CD1c-positive myeloid dendritic cell (primary cell): ENCODE data around the gene VSIG10L2.

Experiments used
- DNase-seq: peaks from one replicate; pipeline ENCODE4 v3.0.0-alpha.2; 2016; ENCODE audit errors: extremely low spot score

VSIG10L2 gene

DNA sequence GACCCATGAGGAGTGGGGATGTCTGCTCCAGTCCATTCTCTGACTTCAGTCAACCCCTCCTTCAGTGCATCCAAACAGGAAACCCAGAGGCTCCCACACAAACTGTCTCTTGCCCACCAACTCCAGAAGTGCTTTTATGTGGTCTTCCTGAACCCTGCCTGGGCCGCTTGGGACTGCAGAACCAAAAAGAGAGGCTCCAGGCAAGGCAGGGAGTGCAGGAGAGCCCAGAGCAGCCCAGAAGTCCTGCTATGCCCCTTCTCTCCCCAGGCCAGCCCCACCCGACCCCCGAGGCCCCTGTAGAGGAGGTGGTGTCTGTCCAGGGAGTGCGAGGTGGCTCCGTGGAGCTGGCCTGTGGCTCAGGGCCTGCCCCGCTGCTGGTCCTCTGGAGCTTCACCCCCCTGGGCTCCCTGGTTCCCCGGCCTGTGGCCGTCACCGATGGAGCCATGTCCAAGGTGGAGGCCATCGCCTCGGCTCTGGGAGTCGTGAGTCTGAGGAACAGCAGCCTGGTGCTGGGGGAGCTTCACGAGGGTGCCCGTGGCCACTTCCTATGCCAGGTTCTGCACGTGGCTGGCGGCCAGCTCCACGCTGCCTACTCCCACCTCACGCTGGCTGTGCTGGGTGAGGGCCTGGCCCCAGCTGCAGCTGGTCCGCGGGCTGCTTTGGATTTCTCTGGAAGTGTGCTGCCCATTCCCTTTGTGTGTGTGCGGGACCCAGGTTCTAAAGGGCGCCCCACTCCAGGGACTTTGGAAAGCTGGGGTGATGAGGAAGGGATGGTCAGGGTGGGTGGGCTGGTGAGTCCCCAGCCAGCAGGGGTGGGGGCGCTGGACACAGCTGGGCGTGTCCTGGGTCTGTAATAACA, 1.8 kb downstream of the VSIG10L2 start:
- no peak for DNase-seq

- DNase-seq = no peak
Observed at GRCh38 chr11:125948278-125949051, 2.6 kb downstream of the VSIG10L2 start.

- no peak for DNase-seq
Observed at GRCh38 chr11:125949271-125950177, 3.7 kb downstream of the VSIG10L2 start.

GRCh38 chr11:125950178-125950490, 4.3 kb downstream of the VSIG10L2 start:
- DNase-seq = no peak

DNA sequence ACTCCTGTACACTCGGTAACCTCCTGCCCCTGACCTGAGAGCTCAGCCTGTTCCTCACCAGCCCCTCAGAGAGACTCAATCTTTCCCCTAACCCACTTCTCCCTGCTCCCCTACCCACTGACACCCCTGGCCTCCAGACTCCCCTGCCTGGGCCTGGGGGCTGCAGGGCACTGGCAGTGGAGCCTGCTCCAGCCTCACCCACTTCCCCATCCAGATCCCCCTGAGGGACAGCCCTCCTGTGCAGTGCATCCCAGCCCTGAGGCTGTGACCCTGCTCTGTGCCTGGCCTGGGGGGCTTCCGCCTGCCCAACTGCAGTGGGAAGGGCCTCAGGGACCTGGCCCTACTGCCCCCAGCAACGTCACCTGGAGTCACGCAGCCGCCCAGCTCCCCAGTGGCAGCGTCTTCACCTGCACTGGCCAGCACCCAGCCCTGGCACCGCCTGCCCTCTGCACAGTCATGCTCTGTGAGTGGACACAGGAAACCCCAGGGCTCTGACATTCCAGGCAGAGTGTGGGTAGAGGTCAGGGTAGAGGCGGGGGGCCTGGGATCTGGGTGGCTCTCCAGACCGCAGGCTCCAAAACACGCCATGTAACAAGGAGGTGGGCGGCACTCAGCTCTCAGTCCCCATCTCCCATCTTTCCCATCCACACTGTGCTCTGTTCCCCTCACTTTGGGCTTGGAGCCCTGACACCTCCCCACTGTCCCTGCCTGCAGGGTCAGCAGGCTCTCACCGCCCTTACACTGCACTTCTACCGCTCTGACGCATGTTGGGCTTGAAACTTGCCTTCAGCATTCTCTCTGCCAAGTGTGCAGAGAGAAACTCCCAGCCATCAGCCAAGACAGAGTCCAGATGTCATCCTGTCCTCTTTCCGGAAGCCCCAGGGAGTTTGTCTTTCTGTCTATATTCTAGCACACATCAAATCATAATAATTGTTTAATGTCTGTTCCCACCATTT, 5.1 kb downstream of the VSIG10L2 start:
- DNase-seq = no peak

- DNase-seq = no peak
Observed at GRCh38 chr11:125951731-125952130, 5.9 kb downstream of the VSIG10L2 start.

- no peak for DNase-seq
Observed at GRCh38 chr11:125952559-125952958, 6.7 kb downstream of the VSIG10L2 start.

GRCh38 chr11:125952973-125953372, 7.1 kb downstream of the VSIG10L2 start:
- DNase-seq = no peak

GRCh38 chr11:125953401-125953935, 7.6 kb downstream of the VSIG10L2 start:
- no peak for DNase-seq

GRCh38 chr11:125954123-125954944, 8.5 kb downstream of the VSIG10L2 start:
- no peak for DNase-seq

- DNase-seq = no peak
Observed at GRCh38 chr11:125954945-125955640, 9.2 kb downstream of the VSIG10L2 start.

- DNase-seq = no peak
Observed at GRCh38 chr11:125955856-125956255, 10.0 kb downstream of the VSIG10L2 start.

GRCh38 chr11:125956391-125957134, 10.7 kb downstream of the VSIG10L2 start:
- DNase-seq = no peak

DNA sequence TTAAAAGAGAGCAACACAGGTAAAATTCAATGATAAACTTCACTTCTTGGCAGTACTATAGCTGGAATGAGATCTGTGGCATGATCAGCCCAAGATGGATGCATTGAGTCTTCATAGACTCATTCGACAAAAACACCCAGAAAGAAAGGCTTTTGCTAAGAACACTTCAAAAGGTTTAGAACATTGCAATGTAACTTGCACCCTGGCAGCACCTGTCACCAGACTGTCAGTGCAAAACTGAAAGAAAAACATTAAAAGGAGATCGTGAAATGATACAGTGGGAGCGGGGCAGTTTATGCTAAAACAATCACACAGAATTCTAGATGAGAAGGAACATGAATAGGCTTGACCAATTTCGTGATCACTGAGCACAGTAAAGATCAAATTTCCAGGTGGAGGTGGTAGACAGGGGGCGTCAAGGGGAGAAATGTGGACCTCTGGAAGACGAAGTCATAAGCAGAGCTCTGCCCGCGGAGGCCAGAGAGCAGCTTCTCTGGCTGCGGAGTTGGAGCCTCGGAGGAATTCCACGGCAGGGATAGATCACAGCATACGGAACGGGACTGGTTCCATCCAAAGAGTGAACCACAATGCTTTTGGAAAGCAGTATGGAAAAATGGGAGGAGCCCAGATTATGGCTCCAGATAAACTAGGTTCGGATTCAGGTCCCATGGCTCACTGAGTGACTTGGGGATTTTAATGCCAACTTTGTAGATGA, 11.9 kb downstream of the VSIG10L2 start:
- no peak for DNase-seq

DNA sequence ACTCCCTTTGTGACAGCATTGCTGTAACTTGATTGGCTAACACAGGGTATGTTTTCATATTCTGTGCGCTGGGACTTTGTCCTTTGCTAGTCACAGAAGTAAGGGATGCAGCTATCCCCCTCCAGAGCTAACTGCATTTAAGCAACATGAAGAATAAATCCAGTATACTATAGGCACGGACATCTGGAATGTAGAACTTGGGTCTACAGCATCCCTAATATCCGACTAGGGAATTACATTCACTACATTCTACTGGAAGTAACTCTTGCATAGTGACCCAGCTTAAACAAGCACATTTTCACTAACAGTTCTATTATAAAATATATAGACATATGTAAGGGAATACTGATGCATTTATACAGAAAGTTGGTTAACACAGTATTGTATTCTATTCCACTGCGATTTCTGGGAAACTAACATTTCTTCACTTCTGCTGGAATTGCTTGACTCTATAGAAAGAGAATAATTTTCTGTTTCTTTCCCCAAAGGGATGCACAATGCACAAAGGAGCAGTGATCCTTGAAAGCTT, 13.1 kb downstream of the VSIG10L2 start:
- DNase-seq = no peak

- DNase-seq = no peak
Observed at GRCh38 chr11:125959511-125959910, 13.7 kb downstream of the VSIG10L2 start.

DNA sequence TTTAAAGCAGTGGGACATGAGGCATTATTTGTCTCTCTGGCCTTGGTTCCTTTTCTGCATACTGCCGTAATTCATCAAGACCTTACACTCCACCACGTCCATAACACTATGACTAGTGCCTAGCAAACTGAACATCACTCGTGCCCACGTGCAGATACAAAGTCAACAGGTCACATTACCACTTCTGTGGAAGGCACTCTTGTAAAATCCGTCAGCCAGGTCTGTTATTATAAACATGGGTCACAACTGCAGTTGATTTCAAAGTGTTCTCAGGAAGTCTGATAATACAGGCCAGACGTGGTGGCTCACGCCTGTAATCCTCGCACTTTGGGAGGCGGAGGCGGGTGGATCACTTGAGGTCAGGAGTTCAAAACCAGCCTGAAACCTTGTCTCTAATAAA, 14.1 kb downstream of the VSIG10L2 start:
- DNase-seq = no peak

DNA sequence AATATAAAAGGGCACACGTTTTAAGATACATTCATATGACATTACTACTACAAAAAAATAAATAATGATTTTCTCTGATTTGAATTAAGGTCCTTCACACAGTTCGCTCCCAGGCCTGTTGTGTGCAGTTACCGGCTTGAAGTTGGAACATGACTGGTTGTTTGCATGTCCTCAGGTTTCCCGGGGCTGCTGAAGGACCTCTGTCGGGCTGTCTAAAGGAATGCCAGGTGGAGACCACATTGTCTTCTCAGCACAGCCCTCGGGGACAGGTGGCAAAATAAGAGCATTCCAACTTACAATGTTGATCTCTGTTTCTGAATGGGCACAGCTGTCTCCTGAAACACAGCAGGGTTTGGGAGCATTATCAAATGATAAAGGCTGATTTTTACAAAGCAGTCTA, 14.9 kb downstream of the VSIG10L2 start:
- DNase-seq = no peak
